ENCODE measurements around the gene BDNF. TPM values are rescaled to one million over a fixed set of nuclear protein-coding genes. Genes with fewer than 3 reads are reported as not detected.

Gene BDNF
- total RNA-seq, 2 donors from 2014 or later: not detected

DNA sequence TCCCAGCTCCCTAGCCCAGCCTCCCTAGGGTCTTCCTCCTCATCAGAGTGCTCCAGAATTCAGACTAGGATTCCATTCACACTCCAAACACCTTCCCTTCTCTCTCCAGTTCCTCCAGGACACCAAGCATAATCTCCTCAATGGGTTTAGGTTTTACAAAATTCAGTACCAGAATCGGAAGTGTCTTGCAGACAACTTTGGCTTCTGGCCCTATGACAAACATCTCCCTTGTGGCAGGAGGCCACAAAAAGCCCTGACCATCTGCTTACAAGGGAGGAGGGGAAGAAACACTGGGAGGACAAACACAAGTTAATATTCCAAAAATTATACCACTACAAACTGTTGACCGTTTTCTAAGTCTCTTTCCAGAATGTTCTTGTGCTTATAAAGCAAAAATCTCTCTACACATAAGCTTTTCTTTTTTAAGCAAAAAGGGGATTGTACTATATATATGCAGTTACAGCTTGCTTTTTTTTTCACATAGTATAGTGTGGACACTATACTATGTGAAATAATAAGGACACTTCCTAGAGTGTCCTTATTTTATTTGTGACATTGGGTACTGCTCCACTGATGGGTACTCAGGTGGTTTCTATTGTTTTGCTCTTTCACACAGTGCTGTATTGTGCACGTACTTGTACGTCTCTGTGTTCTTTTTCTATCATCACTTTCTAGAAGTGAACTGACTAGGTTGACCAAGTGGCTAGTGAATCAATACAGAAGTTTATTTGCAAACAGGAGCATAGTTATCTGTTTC lies 78.7 kb downstream of the BDNF start:
- H3K4me1 Mint-ChIP-seq (ENCODE audit: low read depth in 2 of 2): no peaks in the 10 kb centered on the region
- no peaks in the 10 kb centered on the region for H3K36me3 Mint-ChIP-seq
- no peak overlapping the region for H3K4me3 Mint-ChIP-seq
- ATAC-seq: no peak
- DNase-seq (ENCODE audit: low spot score): no peak
- no peak overlapping the region for H3K27ac Mint-ChIP-seq
- H3K9me3 Mint-ChIP-seq: peaks cover 9% of the 10 kb centered on the region
- H3K27me3 Mint-ChIP-seq: no peaks in the 10 kb centered on the region

GRCh38 chr11:27619763-27620335 lies 80.4 kb downstream of the BDNF start:
- Mint-ChIP-seq H3K27me3 (no peaks in the 10 kb centered on the region), H3K27ac (no peak overlapping the region), H3K36me3 (no peaks in the 10 kb centered on the region), H3K4me1 (ENCODE audit: low read depth in 2 of 2) (no peaks in the 10 kb centered on the region), H3K9me3 (peaks cover 14% of the 10 kb centered on the region), H3K4me3 (no peak overlapping the region)
- ATAC-seq: no peak
- DNase-seq (ENCODE audit: low spot score): no peak

DNA sequence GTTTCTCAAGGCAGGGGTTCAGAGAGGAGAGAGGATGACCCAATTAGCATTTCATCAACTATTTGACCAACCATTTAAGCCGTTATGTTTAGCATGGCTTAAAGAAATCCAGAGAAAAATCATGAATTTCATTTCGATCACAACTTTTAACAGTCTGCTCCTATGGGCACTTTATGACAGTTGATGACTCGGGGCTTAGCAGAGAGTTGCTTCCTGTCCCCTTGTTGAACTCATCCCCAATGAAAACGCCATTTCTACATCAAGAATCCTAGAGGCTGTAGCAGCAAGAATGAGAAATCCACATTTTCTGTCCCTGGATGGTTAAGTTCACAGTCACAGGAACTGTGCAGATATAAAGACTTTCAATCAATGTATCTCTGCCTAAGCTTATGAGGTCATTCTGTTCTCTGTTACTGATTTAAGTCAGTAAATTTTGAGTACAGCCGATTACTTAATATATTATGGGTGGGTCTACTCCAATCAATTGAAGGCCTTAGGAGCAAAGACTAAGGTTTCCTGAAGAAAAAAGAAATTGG lies 81.1 kb downstream of the BDNF start:
- Mint-ChIP-seq H3K27ac (no peak overlapping the region), H3K27me3 (no peaks in the 10 kb centered on the region), H3K36me3 (no peaks in the 10 kb centered on the region), H3K4me3 (no peak overlapping the region), H3K4me1 (ENCODE audit: low read depth in 2 of 2) (no peaks in the 10 kb centered on the region), H3K9me3 (peaks cover 14% of the 10 kb centered on the region)
- no peak for DNase-seq (ENCODE audit: low spot score)
- no peak for ATAC-seq

- ATAC-seq: no peak
- Mint-ChIP-seq H3K4me1 (ENCODE audit: low read depth in 2 of 2) (no peaks in the 10 kb centered on the region), H3K27ac (no peak overlapping the region), H3K27me3 (no peaks in the 10 kb centered on the region), H3K36me3 (no peaks in the 10 kb centered on the region), H3K9me3 (peaks cover 8% of the 10 kb centered on the region), H3K4me3 (no peak overlapping the region)
- DNase-seq (ENCODE audit: low spot score): no peak
Observed at GRCh38 chr11:27618281-27618915, 81.9 kb downstream of the BDNF start.

DNA sequence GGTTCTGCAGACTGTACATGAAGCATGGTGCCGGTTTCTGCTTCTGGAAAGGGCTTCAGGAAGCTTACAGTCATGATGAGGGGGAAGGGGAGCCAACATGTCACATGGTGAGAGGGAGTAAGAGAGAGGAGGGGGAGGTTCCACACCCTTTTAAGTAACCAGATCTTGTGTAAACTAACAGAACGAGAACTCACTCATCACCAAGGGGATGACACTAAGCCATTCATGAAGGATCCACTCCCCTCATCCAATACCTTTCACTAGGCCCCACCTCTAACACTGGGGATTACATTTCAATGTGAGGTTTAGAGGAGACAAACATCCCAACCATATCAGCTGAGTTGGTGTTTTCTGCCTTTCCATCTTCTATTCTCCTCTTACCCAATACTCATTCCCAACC lies 83.5 kb downstream of the BDNF start:
- no peaks in the 10 kb centered on the region for H3K4me1 Mint-ChIP-seq (ENCODE audit: low read depth in 2 of 2)
- no peaks in the 10 kb centered on the region for H3K27me3 Mint-ChIP-seq
- no peak overlapping the region for H3K27ac Mint-ChIP-seq
- DNase-seq (ENCODE audit: low spot score): no peak
- no peak for ATAC-seq
- H3K4me3 Mint-ChIP-seq: no peak overlapping the region
- peaks cover 8% of the 10 kb centered on the region for H3K9me3 Mint-ChIP-seq
- H3K36me3 Mint-ChIP-seq: no peaks in the 10 kb centered on the region

DNA sequence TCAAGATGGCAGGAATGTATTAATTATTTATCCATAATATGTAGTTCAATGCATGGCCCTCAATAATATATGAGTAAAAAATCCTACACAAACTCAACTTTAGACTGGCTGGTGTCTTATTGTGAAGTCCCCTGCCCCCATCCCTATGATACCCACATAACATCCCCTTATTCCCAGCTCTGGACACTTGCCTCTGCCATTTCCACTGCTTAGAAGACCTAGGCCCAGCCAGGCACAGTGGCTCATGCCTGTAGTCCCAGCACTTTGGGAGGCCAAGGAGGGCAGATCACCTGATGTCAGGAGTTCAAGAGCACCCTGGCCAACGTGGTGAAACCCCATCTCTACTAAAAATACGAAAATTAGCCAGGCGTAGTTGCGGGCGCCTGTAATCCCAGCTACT lies 84.4 kb downstream of the BDNF start:
- Mint-ChIP-seq H3K4me3 (no peak overlapping the region), H3K4me1 (ENCODE audit: low read depth in 2 of 2) (no peaks in the 10 kb centered on the region), H3K36me3 (no peaks in the 10 kb centered on the region), H3K27ac (no peak overlapping the region), H3K9me3 (peaks cover 13% of the 10 kb centered on the region), H3K27me3 (no peaks in the 10 kb centered on the region)
- ATAC-seq (no peak), DNase-seq (ENCODE audit: low spot score) (no peak)

DNA sequence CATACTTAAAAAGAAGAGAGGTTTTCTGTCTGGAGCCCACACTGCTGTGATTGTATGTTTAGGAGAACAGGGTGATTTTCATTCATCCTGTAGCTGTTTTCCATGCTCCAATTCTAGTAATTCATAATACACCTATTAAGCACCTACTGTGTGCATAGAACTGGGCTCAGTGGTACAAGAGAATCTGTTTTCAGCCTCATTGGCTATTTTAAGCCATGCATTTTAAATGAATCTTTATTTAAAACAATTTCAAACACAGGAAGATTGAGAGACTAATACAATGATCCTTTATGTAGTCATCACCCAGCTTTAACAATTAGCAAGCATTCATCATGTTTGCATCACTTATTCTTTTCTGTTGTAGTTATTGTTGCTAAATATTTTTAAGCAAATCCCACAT lies 86.2 kb downstream of the BDNF start:
- no peaks in the 10 kb centered on the region for H3K36me3 Mint-ChIP-seq
- no peaks in the 10 kb centered on the region for H3K27me3 Mint-ChIP-seq
- H3K9me3 Mint-ChIP-seq: peaks cover 13% of the 10 kb centered on the region
- H3K4me3 Mint-ChIP-seq: no peak overlapping the region
- DNase-seq (ENCODE audit: low spot score): no peak
- H3K27ac Mint-ChIP-seq: no peak overlapping the region
- no peaks in the 10 kb centered on the region for H3K4me1 Mint-ChIP-seq (ENCODE audit: low read depth in 2 of 2)
- no peak for ATAC-seq

- Mint-ChIP-seq H3K4me1 (ENCODE audit: low read depth in 2 of 2) (no peaks in the 10 kb centered on the region), H3K27ac (no peak overlapping the region), H3K4me3 (no peak overlapping the region), H3K9me3 (peaks cover 13% of the 10 kb centered on the region), H3K27me3 (no peaks in the 10 kb centered on the region), H3K36me3 (no peaks in the 10 kb centered on the region)
- DNase-seq (ENCODE audit: low spot score) (no peak), ATAC-seq (no peak)
Observed at GRCh38 chr11:27612932-27613880, 87.0 kb downstream of the BDNF start.

DNA sequence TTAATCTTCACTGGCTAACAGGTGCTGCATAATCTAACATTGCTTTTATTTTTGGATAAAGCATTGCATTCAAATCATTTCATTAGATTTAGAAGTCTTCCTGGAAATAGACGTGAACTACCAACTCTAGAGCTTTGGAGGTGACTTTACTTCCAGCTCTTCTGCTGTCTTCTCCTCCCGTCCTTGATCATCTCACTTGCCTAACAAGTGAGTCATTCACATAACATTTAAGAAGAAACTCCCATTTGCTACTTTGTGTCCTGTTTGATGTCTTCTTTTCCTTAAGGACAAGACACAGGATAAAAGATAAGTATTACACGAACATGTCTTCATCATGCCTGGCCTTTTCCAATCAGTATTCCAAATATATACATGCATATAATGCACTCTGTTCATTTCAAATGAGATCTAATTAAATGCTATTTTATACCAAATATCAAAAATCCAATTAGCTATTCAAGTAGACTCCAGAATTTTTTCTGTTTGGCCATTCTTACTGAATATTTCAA lies 88.3 kb downstream of the BDNF start:
- Mint-ChIP-seq H3K27me3 (no peaks in the 10 kb centered on the region), H3K4me1 (ENCODE audit: low read depth in 2 of 2) (no peaks in the 10 kb centered on the region), H3K4me3 (no peak overlapping the region), H3K9me3 (peaks cover 13% of the 10 kb centered on the region), H3K27ac (no peak overlapping the region), H3K36me3 (no peaks in the 10 kb centered on the region)
- DNase-seq (ENCODE audit: low spot score) (no peak), ATAC-seq (no peak)

DNA sequence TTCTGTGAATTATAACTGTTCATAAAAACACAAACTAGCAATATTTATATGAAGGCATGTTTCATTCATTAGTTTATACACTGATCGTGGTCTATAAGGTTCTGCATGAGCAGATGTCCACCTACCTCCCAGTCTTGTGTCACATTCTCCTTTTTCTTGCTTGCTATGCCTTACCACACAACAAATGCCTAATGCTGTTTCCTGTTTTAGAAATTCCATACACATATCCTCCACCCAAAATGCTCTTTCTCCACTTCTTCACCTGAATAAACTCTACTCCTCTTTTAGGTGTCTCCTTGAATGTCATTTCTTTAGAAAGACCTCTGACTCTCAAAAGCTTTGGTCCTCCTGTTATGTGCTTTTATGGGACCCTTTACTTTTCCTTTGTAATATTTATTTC lies 88.9 kb downstream of the BDNF start:
- Mint-ChIP-seq H3K4me3 (no peak overlapping the region), H3K27me3 (no peaks in the 10 kb centered on the region), H3K27ac (no peak overlapping the region), H3K9me3 (peaks cover 11% of the 10 kb centered on the region), H3K4me1 (ENCODE audit: low read depth in 2 of 2) (no peaks in the 10 kb centered on the region), H3K36me3 (no peaks in the 10 kb centered on the region)
- no peak for ATAC-seq
- no peak for DNase-seq (ENCODE audit: low spot score)

DNA sequence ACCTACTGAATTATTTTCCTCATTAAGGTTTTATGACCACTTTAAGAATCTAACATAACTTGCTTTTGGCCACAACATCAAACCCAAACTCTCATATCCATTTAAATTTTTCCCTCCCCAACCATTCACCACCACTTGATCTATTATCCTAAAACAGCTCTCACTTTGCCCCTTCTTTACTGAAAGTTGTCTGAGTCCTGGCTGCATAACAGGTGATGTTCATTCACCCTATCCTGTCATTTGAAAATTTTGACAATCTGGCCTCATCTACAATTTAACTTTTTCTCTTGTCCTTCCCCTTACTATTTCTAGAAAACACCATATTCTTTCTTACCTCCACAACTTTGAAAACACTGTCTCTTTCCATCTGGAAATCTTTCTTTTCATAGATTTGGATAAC lies 89.3 kb downstream of the BDNF start:
- DNase-seq (ENCODE audit: low spot score) (no peak), ATAC-seq (no peak)
- H3K27me3 Mint-ChIP-seq: no peaks in the 10 kb centered on the region
- H3K4me1 Mint-ChIP-seq (ENCODE audit: low read depth in 2 of 2): no peaks in the 10 kb centered on the region
- H3K4me3 Mint-ChIP-seq: no peak overlapping the region
- peaks cover 9% of the 10 kb centered on the region for H3K9me3 Mint-ChIP-seq
- H3K36me3 Mint-ChIP-seq: no peaks in the 10 kb centered on the region
- no peak overlapping the region for H3K27ac Mint-ChIP-seq

- Mint-ChIP-seq H3K9me3 (peaks cover 9% of the 10 kb centered on the region), H3K36me3 (no peaks in the 10 kb centered on the region), H3K27ac (no peak overlapping the region), H3K27me3 (no peaks in the 10 kb centered on the region), H3K4me3 (no peak overlapping the region), H3K4me1 (ENCODE audit: low read depth in 2 of 2) (no peaks in the 10 kb centered on the region)
- no peak for DNase-seq (ENCODE audit: low spot score)
- no peak for ATAC-seq
Observed at GRCh38 chr11:27610280-27610679, 90.0 kb downstream of the BDNF start.

GRCh38 chr11:27608951-27609350 lies 91.3 kb downstream of the BDNF start:
- Mint-ChIP-seq H3K4me3 (no peak overlapping the region), H3K27me3 (no peaks in the 10 kb centered on the region)

More at GRCh38 chr11:27608951-27609350, 91.3 kb downstream of the BDNF start:
- H3K36me3 Mint-ChIP-seq: no peaks in the 10 kb centered on the region
- no peaks in the 10 kb centered on the region for H3K4me1 Mint-ChIP-seq (ENCODE audit: low read depth in 2 of 2)
- no peak overlapping the region for H3K27ac Mint-ChIP-seq
- DNase-seq (ENCODE audit: low spot score) (no peak), ATAC-seq (no peak)
- H3K9me3 Mint-ChIP-seq: peaks cover 9% of the 10 kb centered on the region

Data from natural killer cell treated with Interleukin-12 subunit alpha and Interleukin-12 subunit beta and Interleukin-15 and Interleukin-18, amount 100 ng/mL, for 72 hours (primary cell).